Stimulated activated CD4-positive, alpha-beta T cell treated with anti-CD3 and anti-CD28 coated beads, TNF-alpha, amount 100 ng/mL, for 1 hour (primary cell): ENCODE results near the gene FOXJ2.
"Not testable (repeated sequence)": the region's sequence is repeated elsewhere in the genome, so short reads cannot be mapped to it uniquely, and the experiment has no call there.

Experiments
- DNase-seq, 3 donors: peaks; one replicate each; pipeline ENCODE4 v3.0.0-alpha.2; 2020; ENCODE audit warnings: low read depth in 3 of 3, low spot score in 1 of 3

The FOXJ2 gene

DNA sequence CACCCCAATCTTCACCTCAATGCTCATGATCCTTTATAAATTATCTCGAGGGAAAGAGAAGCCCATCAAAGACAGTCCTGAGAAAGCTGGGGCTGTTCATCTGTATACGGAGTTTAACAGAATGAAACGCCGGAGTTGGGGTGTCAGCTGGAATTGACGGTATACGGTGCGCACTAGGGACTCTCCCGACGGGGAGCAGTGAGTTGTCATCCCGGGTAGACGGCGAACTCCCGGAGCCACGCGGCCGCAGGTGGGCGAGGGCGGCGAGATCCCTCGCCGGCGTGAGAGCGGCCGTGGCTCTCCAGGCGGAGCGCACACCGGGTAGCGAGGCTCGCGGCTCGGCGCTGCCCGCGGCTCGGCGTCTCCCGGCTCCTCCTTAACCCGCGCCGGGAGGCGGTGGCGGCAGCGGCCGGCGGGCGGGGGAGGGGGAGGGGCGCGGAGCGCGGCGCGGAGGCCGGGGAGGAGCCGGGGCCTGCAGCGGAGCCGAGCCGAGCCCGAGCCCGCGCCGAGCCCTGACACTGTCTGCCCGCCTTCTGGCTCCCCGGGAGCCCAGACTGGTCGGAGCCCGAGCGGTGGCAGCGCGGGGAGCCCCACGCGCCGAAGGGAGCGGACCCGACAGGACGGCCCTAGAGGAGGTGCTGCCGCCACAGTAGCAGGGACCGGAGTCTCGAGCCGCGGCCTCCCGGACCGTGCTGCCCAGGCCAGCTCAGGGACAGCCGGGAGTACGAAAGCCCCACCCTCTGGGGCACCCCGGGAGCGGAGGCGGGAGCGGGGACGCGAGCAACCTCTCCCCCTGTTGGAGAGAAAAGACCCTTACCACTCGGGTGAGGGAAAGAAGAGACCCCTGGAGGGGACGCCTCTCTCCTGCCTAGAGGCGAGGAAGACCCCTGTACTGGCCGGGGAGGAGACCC, at the start of gene FOXJ2:
Gene FOXJ2 (plus strand): TSS at position 475 of the 911 bp plus-strand sequence. CDS start 7,117 bp downstream, outside the sequence.
- peak; percentile 61 to 77 (median 67) for DNase-seq

DNA sequence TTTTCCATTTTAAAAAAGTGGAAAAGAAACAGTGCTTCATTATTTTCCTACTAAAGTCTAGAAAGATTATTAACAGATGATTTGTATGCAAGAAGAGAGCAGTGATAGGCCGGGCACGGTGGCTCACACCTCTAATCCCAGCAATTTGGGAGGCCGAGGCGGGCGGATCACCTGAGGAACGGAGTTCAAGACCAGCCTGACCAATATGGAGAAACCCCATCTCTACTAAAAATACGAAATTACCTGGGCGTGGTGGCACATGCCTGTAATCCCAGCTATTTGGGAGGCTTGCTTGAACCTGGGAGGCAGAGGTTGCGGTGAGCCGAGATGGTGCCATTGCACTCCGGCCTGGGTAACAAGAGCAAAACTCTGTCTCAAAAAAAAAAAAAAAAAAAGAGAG, 49.5 kb upstream of the FOXJ2 start:
- DNase-seq, result not testable (repeated sequence)

DNA sequence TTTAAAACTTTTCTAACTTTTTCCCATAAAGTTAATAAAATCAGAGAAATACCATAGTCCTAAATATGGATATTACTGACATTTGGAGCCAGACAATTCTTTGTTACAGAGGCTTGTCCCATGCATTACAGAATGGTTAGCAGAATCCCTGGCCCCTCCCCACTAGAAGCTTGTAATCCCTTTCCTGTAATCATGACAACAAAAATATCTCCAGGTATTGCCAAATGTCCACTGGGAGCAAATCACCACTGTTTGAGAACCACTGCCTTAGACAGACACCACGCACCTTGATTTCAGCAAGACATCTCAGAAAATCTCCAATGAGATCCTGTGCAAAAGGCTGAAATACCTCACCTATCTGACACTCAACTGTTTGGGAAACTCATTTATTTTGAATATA, 49.1 kb upstream of the FOXJ2 start:
- DNase-seq, result not testable (repeated sequence)

DNA sequence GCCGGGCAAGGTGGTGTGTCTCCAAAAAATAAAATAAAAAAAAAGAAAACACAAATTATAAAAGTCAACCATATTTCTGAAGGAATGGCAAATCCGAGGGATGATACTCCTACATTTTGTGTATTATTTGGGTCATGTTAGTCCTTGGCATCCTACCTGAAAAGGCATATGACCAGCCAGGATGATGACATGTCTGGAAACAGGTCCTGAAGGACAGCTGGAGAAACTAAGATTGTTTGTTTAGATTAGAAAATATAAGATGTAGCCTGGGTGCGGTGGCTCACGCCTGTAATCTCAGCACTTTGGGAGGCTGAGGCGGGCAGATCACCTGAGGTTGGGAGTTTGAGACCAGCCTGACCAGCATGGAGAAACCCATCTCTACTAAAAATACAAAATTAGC, 47.6 kb upstream of the FOXJ2 start:
- DNase-seq, result no peak

DNA sequence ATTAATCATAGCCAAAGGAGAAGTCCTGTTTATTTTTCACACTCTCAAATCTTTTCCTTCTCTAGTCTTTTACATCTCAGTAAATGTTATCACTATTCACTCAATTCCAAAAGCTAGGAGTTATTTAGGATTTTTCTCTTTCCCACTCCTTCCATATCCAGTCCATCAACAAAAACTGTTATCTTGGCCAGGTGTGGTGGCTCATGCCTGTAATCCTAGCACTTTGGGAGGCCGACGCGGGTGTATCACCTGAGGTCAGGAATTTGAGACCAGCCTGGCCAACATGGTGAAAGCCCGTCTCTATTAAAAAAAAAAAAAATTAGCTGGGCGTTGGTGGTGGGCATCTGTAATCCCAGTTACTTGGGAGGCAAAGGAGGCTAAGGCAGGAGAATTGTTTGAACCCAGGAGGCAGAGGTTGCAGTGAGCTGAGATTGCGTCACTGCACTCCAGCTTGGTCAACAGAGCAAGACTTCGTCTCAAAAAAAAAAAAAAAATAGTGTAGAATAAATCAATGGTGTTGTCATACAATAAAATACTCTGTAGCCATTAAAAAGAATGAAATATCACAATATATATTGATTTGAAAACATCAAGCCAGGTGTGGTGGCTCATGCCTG, 46.6 kb upstream of the FOXJ2 start:
- DNase-seq, result no peak

DNA sequence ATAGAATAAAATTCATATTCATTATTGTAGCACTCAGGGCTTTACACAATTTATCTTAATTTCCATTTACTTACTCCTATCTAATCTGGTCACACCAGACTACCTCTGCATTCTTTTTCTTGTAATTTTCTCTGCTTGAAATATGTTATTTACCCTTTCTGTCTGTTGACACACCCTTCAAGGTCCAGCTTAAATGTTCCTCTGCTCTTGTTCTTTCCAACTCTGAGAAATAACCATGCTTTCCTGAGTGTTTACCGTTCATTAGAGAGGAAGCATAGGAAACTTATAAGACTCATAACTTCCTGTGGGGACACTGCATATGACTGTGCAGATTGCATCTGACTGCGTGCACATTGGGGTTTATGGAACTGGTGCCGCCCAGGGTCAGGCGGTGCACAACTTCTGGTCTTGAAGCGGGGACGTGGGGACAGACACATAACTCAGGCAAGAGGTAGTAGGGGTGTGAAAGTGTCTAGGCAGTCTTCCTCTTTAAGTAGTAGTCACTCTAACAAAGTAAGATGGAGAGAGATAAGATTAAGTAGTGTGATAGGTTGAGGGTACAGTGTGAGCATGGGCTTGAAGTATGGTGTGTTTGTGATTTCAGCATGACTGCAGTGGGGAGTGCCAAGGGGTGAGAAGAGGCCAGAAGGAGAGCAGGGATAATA, 42.6 kb upstream of the FOXJ2 start:
- peak; percentile 26 to 63 (median 27) for DNase-seq

DNA sequence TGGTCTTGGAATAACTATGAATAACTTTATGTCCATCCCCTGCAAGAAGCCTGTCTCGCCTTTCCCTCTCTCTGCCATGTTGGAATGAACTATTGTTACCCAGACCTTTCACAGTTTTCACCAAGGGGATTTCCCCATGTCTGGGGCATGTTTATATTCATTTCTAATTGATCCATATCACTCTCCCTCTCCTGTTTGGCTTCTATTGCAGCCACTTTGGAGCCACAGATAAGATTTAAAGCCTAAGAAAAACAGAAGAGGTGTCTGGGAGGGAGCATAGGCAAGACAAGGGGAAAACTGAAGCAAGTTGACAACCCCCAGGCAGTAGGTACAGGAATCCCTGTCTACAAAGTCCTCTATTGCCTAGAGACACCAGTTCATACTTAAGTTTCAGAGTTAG, 41.0 kb upstream of the FOXJ2 start:
- DNase-seq, result no peak

DNA sequence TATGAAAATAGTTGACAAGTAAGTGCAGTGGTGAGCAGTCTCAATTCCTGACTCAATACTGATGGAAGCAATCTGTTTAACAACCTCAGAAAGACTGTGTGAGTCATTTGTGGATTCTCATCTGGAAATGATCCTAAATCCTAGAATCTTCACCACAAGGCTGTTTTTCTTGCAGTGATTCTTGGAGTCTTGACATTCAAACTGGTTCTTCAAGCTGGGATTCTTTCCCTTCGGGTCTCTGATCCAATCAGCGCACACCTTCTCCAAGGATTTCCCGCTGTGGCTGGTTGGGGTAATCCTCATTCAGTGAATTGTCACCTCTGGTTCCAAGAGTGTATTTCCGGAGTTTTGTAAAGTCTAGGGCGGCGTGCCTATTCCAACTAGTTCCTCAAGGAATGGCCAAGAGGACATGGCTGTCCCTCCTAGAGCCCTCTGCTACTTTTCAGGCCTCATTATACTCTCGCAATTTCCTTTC, 37.7 kb upstream of the FOXJ2 start:
- no peak for DNase-seq

DNA sequence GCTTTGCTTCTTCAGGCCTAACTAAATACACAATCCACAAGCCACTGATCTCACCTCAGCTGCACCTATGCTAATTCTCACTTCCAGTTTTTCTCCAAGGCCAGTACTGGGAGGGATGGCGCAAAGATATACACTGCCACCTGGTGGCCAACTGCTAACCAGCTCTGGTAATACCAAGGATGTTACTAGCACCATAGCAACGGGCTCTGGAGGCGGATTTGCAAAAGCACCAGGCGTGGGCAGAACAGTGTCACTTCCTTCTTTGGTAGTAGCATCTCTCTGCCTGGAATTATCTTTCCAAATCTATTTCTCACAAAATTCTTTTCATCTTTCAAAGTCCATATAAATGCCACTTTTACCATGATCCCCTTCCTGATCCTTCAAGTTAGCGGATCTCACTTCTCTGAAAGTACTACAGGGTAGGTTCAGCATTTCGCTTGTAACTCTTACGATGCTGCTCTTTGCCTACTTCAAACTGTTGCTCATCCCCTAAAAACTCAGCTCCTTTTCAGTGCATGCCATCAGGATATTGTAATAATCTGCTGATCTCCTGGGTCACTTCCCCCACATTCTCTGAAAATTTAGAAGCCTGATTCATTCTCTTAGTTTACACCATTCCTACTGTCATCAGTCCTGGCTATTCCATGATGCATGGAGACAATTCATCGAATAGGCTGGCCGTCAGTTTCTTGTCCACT, 37.1 kb upstream of the FOXJ2 start:
- DNase-seq, result peak; percentile 51 to 64 (median 61)

DNA sequence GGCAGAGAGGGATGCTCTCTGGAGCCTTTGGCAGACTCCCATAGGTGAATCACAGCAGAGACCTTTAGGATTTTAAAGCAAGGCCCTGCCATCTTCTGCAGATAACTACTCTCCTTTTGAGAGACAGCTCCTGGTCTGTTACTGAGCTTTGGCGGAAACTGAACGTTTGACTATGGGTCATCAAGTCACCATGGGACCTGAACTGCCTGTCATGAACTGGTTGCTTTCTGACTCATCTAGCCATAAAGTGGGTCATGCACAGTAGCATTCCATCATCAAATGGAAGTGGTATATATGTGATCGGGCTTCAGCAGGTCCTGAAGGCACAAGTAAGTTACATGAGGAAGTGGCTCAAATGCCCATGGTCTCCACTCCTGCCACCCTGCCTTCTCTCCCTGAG, 31.7 kb upstream of the FOXJ2 start:
- DNase-seq, result not testable (repeated sequence)

DNA sequence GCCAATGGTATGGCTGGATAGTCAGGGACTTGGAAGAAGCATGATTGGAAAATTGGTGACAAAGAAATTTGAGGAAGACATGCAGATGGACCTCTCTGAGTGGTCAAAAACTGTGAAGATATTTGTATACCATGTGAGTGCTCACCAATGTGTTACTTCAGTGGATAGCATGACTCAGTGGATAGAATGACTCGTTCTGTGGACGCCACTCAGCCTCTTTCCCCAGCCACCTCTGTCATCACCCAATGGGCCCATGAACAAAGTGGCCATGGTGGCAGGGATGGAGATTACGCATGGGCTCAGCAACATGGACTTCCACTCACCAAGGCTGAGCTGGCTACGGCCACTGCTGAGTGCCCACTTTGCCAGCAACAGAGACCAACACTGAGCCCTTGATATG, 31.0 kb upstream of the FOXJ2 start:
- not testable (repeated sequence) for DNase-seq

DNA sequence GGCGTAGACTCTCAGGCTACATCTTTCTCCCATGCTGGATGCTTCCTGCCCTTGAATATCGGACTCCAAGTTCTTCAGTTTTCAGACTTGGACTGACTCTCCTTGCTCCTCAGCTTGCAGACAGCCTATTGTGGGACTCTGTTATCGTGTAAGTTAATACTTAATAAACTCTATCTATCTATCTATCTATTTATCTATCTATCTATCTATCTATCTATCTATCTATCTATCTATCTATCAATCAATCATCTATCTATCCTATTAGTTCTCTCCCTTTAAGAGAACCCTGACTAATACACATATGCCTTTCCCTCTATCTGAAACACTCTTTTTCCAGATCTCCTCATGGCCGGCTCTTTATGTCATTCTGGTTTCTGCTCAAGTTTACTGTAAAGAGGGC, 27.6 kb upstream of the FOXJ2 start:
- DNase-seq, result not testable (repeated sequence)

DNA sequence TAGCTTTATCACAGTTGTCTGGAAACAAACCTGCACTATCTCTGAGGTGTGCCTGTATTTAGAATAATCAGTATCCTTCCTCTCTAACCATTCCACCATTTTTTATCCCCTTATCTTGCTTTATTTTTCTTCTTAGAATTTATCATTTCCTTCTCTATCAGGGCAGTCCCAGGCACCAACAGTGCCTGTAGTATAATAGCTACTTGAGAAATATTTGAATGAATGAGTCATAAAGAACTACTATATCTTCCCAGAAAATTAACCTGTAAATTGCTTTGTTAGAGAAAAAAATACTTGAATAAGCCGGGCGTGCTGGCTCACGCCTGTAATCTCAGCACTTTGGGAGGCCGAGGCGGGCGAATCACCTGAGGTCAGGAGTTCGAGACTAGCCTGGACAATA, 21.2 kb upstream of the FOXJ2 start:
- no peak for DNase-seq

DNA sequence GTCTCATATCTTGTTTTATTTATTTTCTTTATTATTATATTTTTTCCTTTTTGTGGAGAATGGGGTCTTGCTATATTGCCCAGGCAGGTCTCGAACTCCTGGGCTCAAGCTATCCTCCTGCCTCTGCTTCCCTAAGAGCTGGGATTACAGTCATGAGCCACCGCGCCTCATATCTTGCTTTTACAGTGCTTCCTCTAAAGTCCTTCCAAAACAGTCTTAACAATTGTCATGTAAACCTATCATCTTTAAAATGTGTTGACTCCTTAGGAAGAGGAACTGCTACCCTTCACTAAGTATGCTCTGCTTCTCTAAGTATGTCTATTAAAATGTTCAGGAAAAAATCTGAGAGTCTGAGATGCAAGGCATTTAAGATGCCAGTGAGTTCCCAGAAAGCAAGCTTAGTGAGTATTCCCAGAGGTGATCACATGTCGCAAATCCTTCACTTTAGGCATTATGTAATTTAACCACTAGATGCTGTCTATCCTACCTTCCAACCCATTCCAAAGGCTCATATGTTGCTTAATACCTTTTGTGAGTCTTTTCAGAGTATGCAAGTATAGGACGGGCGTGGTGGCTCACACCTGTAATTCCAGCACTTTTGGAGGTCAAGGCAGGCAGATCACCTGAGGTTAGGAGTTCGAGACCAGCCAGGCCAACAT, 19.7 kb upstream of the FOXJ2 start:
- DNase-seq, result no peak

DNA sequence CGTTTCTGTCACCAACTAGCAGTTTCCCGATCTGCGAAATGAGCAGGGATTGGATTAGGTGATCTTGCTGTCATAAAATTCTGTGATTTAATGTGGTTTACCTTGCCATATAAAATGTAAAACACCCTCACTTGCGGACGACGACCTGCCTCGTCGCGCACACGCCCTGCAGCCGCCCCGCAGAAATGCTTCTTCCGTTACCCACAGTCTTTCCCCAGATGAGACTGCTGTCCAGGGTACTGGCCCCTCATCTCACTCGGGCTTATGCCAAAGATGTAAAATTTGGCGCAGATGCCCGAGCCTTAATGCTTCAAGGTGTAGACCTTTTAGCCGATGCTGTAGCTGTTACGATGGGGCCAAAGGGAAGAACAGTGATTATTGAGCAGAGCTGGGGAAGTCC, 17.7 kb upstream of the FOXJ2 start:
- DNase-seq, result no peak

DNA sequence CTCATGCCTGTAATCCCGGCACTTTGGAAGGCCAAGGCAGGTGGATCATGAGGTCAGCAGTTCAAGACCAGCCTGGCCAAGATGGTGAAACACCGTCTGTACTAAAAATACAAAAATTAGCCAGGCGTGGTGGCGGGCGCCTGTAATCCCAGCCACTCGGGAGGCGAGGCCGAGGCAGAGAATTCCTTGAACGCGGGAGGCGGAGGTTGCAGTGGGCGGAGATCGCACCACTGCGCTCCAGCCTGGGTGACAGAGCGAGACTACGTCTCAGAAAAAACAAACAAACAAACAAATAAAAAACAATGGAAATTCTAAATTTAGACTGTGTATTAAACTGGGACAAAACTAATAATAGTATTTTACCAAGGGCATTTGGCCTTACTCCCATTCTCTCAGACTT, 14.3 kb upstream of the FOXJ2 start:
- not testable (repeated sequence) for DNase-seq

DNA sequence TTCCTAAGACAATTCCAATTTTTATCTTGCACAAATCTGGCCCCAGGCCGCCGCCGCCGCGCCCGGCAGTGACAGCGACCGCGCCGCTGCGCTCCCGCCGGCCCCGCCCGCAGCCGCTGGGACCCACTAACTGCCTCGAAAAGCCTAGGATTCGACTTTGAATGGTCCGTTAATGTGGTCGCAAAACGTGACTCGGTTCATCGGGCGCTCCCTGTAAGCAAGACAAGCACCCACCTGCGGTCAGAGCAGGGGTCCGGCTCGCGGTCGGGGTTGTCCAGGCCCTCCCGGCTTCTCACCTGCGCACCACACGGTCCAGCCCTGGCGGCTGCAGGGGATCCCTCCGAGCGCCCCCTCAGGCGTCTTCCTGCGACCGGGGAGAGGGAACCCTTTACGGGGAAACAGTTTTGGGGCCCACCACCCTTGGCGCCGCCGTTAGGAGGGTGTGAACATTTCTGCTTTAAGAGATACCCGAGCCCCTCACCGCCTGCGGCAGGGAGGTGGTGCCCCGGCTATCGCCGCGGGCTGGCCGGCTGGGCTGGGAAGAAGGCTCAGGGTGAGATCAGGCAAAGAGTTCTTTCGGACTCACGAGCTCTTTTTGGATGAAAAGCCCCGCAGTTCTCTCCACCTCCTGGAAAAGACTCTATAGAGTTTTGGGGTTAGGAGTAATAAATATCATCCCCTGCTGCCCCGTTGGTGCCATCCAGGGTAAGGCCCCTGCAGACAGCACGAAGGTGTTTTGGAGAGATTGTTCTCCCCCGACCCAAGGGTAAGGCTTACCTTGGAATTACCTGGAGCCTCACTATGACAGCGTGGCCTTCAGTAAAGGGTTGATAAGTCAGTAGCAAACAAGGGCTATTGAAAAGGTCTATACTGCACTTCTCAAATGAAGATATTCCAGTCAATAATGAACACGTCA, 13.6 kb upstream of the FOXJ2 start:
- no peak for DNase-seq

DNA sequence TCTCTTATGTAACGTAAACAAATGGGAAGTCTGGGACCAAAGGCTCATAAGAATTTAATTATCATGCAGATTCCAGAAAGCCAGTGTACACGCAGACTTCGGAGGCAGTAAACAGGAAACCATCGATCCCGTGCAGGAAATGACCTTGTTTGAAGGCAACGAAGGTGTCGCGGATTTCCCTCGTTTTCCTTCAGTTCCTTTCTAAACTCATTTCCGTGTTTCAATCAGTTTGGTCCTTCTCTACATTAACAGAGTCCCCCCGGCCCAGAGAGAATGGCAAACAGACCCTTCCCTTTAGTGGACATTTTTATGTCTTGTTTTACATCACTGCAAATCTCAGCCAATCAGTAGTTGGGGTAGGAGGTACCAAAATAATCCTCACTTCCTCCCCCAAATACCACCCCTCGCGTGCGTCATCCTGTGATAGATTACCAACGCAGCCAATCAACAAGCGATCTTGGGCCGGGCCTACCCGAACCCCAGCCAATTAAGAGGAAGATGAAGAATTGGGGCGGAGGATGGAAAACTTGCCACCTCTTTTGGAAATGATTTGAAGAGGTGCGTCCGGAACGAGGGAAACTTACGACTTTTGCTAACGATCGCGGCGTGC, 6.1 kb upstream of the FOXJ2 start:
- DNase-seq, result peak; percentile 78 to 90 (median 87)

DNA sequence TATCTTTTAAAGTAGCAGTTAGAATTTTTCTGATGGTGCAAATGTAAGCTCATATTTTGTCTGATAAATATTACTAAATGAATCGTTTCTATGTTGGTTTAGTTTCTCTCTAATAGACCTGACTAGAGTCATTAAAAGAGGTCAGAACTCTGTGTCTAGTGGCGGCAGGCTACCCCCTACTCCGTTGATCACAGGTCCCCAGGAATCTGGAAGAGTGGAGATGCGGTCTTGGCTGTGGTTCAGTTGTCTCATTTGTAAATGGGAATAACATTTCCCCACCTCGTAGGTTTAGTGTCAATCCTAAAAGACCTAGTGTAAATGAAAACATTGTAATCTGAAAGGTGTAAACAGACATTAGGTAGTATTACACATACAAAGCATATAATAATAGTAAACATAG, 4.7 kb upstream of the FOXJ2 start:
- no peak for DNase-seq
